IPS-18c (cell line): ENCODE results near the gene ITCH.
"Not testable (repeated sequence)": the region's sequence is repeated elsewhere in the genome, so short reads cannot be mapped to it uniquely, and the experiment has no call there.

Experiments used
- H3K4me3 ChIP-seq: 2 replicates; pipeline ENCODE4 v1.7.0; 2013; ENCODE audit warnings: low read depth, mild to moderate bottlenecking, low read length, moderate library complexity; ENCODE audit not compliant: insufficient read depth
- H3K9me3 ChIP-seq: one replicate; pipeline ENCODE4 v1.6.1; 2013; ENCODE audit warnings: mild to moderate bottlenecking, low read length, moderate library complexity; ENCODE audit not compliant: control insufficient read depth, insufficient read depth

ITCH gene

DNA sequence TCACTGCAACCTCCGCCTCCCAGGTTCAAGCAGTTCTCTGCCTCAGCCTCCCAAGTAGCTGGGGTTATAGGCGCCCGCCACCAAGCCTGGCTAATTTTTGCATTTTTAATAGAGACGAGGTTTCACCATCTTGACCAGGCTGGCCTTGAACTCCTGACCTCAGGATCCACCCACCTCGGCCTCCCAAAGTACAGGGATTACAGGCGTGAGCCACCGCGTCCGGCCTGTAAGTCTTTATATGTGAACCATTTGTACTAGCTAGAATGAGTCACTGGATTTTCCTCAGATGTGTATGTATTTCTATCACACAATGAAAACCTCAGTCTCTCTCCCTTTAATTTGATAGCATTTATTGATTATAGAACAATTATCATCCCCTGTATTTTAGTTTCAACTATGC, 34.0 kb downstream of the ITCH start:
- H3K9me3 ChIP-seq, result no peaks in the 10 kb centered on the region
- H3K4me3 ChIP-seq, result no peak overlapping the region

DNA sequence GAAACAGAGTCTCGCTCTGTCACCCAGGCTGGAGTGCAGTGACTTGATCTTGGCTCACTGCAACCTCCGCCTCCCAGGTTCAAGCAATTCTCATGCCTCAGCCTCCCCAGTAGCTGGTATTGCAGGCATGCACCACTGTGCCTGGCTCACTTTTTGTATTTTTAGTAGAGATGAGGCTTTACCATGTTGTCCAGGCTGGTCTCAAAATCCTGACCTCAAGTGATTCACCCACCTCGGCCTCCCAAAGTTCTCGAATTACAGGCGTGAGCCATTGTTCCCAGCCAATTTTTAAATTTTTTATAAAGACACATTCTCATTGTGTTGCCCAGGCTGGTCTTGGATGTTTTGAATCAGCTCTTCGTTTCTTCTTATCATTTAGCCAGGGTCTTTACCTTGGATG, 37.7 kb downstream of the ITCH start:
- H3K4me3 ChIP-seq, H3K9me3 ChIP-seq: not testable (repeated sequence)

DNA sequence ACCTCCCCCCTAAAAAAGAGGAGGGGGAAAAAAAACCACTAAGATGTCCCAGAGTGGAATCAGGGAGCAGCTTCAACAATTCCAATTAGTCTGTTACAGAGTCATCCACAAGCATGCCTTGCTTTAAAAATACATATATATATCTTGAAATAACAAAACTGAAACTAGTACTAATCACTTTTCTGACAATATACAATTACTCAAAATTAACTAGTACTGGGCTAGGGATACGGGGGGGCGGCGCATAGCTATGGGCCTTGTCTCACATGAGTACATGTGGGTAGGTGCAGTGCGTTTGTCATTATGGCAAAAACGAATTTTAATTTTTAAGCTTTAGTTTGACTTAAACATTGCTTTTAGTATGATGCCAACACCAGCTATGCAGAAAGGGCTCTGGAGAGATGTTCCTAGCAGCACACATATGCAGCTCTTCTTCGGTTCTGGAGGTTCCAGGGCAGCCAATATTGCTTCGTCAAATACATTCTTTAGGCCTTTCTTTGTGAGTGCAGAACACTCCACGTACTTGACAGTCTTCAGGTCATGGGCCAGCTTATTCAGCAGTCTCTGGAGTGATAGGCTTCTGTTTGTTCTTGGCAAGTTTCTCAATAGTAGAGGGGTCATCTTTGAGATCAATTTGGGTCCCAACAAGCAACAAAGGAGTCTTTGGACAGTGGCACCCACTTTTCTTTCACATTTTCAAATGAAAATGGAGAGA, 38.8 kb downstream of the ITCH start:
- no peak overlapping the region for H3K4me3 ChIP-seq
- no peaks in the 10 kb centered on the region for H3K9me3 ChIP-seq

DNA sequence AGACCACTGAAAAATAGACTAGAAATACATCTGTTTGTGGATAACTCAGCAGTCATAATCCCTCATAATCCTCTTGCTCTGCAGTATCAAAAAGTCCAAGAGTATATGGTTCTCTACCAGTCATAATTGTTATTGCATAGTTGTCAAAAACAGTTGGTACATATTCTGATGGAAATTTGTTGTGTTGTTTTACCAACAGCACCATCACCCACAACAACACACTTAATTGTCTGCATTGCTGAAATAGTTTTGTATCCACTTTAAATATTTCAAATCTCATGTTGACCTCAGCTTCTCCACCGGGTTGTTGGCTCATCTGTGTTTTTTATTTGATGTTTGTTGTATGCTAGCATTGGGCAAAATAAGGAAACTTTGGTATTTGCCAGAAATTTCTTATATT, 39.4 kb downstream of the ITCH start:
- no peaks in the 10 kb centered on the region for H3K9me3 ChIP-seq
- no peak overlapping the region for H3K4me3 ChIP-seq

DNA sequence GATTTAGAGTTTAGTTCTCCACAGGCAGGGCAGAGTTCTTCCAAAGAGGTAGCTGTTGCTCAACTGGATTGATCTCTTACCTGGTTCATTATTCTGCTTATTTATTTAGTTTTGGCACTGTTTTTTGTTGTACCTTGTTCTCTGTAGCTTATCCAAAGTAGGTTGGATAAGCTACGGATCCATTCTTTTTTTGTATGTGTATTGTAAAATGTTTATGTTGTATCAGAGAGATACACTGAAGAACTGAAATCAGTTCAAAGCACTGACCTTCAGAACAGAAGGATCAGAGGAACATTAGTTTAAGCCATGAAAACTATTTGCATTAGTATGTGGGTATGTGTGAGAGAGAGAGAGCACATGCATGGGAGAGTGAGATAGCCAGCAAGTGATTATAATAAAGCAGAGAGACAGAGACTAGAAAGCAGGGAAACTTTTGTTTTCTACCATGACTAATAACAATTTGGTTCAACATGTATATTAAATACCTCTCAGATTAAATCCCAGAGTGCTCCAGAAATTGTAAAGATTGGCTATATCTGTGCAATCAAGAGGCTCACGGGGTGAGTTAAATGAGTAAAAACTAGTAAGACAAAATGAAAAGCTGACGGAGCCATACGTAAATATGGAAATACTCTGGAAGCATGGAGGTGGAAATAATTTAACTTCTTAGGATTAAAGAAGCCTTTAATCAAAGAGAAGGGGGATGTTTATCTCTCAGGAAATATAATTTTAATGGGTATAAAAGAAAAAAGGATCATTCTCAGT, 40.2 kb downstream of the ITCH start:
- Histone ChIP-seq H3K9me3 (no peaks in the 10 kb centered on the region), H3K4me3 (no peak overlapping the region)

DNA sequence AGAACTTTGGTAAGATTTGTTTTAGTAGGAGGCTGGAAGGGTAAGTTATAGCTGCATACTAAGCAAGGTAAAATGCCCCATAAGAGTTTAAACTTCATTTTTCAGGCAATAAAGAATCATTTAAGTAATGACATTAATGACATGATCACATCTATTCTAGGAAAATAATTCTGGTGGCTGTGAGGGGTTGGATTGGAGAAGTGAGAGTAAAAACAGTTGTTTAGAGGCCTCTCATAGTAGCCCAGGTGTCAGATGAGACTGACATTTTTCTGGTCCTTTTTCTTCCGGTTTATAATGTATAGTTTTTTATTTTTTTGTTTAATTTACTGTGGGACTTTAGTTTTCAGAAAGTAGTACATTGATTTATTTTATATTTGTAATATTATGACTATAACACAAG, 40.8 kb downstream of the ITCH start:
- H3K9me3 ChIP-seq, result no peaks in the 10 kb centered on the region
- no peak overlapping the region for H3K4me3 ChIP-seq

DNA sequence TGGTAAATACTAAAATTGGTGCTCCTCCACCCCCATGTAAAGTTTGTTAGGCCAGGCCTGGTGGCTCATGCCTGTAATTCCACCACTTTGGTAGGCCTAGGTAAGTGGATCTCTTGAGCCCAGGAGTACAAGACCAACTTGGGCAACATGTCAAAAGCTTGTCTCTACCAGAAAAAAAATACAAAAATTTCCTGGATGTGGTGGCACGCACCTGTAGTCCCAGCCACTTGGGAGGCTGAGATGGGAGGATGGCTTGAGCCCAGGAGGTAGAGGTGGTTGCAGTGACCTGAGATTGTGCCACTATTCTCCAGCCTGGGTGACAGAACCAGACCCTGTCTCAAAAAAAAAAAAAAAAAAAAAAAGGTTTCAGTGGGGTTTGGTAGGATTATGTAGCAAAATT, 41.7 kb downstream of the ITCH start:
- no peaks in the 10 kb centered on the region for H3K9me3 ChIP-seq
- H3K4me3 ChIP-seq, result no peak overlapping the region

DNA sequence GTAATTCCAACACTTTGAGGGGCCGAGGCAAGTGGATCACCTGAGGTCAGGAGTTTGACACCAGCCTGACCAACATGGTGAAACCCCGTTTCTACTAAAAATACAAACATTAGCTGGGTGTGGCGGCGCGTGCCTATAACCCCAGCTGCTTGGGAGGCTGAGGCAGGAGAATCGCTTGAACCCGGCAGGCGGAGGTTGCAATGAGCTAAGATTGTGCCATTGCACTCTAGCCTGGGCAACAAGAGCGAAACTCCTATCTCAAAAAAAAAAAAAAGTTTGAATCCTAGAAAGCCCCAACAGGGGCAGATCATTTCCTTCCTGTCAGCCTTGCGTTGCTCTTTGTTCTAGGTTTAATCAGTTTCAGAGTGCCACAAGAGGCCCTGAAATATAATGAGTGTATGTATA, 42.2 kb downstream of the ITCH start:
- not testable (repeated sequence) for H3K9me3 ChIP-seq, H3K4me3 ChIP-seq

DNA sequence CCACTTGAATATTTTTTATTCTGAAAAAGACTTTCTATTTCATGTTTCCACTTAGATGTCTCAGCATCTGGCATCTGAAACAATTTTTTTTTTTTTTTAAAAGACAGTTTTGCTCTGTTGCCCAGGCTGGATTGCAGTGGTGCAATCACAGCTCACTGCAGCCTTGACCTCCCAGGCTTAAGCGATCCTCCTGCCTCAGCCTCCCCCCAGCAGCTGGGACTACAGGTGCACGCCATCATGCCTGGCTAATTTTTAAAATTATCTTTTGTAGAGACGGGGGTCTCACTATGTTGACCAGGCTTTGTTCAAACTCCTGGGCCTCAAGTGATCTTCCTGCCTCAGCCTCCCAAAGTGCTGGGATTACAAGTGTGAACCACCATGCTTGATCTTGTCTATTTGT, 42.9 kb downstream of the ITCH start:
- not testable (repeated sequence) for H3K4me3 ChIP-seq, H3K9me3 ChIP-seq

DNA sequence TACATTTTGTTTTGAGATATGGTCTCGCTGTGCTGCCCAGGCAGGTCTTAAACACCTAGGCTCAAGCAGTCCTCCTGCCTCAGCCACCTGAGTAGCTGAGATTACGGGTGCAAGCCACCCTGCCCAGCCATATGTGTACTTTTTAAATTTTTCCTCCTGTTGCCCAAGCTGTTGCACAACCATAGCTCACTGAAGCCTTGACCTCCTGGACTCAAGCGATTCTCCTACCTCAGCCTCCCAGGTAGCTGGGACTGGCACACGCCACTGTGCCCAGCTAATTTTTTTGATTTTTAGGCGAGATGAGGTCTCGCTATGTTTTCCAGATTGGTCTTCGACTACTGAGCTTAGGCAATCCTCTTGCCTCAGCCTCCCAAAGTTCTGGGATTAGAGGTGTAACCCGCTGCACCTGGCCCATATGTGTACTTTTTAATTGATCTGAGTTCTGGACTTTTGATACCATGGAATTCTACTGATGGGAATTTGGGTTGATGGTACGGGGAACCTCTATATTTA, 44.9 kb downstream of the ITCH start:
- Histone ChIP-seq H3K4me3 (no peak overlapping the region), H3K9me3 (no peaks in the 10 kb centered on the region)

DNA sequence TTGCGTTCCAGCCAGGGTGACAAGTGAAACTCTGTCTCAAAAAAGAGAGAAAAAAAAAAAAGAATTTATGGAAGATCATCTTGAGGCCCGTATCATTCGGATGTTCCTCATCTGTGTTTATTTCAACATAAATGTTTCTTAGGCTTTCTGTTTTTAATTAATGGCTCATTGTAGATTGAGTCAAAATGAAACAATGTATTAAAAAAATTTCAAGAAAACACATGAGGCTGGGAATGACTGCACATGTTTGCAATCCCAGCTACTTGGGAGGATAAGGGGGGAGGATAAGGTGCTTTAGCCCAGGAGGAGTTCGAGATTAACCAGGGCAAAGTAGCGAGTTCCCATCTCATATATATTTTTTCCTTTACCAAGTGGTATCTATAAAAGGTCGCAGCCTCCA, 47.3 kb downstream of the ITCH start:
- Histone ChIP-seq H3K4me3 (no peak overlapping the region), H3K9me3 (no peaks in the 10 kb centered on the region)

DNA sequence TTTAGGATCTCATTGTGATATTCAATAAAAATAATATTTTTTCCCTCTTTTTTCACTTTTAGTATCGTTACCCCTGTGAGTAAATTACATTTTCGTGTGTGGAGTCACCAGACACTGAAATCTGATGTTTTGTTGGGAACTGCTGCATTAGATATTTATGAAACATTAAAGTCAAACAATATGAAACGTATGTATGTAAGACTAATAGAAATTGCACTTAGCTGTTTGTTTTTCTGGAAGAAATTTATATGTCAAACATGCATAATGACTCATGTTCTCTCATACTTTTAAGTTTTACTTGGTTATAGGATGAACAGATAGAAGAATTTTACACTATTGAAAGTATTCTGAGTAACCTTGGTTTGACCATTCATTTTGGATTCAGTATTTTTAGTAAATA, 49.4 kb downstream of the ITCH start:
- no peak overlapping the region for H3K4me3 ChIP-seq
- H3K9me3 ChIP-seq, result no peaks in the 10 kb centered on the region

DNA sequence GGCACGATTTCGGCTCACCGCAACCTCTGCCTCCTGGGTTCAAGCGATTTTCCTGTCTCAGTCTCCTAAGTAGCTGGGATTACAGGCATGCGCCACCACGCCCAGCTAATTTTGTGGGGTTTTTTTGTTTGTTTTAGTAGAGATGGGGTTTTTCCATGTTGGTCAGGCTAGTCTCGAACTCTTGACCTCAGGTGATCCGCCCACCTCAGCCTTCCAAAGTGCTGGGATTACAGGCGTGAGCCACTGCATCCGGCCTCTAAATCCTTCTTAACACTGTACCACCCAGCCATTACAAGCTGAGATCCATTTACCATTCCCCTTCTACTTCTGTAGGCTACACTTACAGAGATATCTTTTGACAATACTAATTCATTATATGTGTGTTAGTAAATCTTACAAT, 51.5 kb downstream of the ITCH start:
- not testable (repeated sequence) for H3K9me3 ChIP-seq

DNA sequence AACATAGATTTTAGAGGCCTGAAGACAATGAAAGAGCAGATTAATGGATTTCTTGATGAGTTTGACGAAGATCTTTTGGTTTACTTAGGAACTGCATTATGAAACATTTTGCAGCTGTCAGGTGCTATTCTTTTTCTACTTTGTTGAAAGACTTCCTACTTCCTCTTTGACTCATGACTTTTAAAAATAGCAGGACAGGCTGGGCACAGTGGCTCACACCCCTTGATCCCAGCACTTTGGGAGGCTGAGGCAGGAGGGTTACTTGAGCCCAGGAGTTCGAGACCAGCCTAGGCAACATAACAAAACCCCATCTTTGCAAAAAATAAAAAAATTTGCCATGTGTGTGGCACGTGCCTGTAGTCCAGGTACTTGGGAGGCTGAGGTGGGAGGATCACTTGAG, 52.0 kb downstream of the ITCH start:
- H3K9me3 ChIP-seq, result no peaks in the 10 kb centered on the region
- H3K4me3 ChIP-seq, result no peak overlapping the region

More for the DNA sequence above, 51.5 kb downstream of the ITCH start:
- H3K4me3 ChIP-seq, result not testable (repeated sequence)

DNA sequence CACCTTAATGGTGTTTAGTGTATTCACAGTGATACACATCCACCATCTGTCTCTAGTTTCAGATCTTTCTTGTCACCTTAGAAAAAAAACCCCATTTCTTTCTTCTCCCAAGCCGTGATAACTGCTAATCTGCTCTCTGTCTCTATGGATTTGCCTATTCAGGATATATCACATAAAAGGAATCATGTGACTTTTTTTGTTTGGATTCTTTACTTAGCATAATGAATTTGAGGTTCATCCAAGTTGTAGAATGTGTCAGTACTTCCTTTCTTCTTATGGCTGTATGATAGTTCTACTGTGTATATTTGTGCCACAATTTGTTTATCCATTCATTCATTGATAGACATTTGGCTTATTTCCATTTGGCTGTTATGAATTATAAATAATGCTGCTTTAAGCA, 57.1 kb downstream of the ITCH start:
- Histone ChIP-seq H3K4me3 (no peak overlapping the region), H3K9me3 (no peaks in the 10 kb centered on the region)

DNA sequence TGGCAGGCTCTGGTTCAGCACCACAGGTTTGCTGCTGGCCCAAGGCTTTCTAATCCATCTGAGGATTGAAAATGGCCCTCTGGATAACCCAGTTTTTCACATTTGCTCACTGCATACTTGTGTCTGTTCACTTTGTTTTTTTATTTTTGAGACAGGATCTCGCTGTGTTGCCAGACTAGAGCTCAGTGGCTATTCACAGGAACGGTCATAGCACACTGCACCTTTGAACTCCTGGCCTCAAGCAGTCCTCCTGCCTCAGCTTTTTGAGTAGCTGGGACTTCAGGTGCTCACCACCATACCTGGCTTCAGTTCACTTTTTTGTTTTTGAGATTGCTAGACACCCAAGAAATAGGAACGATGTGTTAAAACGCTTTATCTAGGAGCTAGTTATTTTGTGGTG, 57.9 kb downstream of the ITCH start:
- H3K9me3 ChIP-seq, result no peaks in the 10 kb centered on the region
- no peak overlapping the region for H3K4me3 ChIP-seq

DNA sequence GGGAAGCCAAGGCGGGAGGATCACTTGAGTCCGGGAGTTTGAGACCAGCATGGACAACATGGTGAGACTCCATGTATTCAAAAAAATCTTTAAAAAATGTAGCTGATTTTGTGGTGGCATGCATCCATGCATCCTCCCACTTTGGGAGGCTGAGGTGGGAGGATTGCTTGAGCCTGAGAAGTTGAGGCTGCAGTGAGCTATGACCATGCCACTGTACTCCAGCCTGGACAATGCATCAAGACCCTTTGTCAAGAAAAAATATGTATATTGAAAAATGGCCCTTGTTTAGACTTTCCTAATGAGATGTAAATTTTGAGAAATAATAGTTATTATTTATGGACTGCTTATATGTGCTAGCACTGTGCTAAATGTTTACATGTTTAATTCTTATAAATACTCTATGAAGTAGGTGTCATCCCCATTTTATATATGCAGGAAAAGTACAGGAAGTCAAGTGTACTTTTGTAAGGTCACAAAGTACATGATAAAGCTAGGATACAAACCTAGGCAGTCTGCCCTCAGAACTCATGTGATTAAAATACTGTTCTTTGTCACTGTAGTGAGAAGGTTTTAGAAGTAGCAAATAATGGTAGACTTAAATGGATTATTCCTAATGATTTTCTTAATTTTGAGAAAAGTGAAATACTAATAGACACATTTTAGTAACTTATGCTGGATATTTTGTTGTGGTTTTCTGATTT, 58.8 kb downstream of the ITCH start:
- Histone ChIP-seq H3K9me3 (no peaks in the 10 kb centered on the region), H3K4me3 (no peak overlapping the region)
